ENCODE data around the gene LIPC. TPM values are rescaled to one million over a fixed set of nuclear protein-coding genes. Genes with fewer than 3 reads are reported as not detected.

The LIPC gene
- polyA plus RNA-seq, 1 donor (not counting 4 experiments of a cell fraction or from before 2014, with no cell fraction given), result not detected

- H3K4me2 ChIP-seq (ENCODE audit: control insufficient read depth, extremely low read depth, insufficient read depth, low read depth, low read length), result no peak overlapping the region
- H3K27me3 ChIP-seq (ENCODE audit: control insufficient read depth, extremely low read depth, insufficient read depth, low read length), result no peaks in the 10 kb centered on the region
- H2AFZ ChIP-seq (ENCODE audit: control insufficient read depth, low read length), result no peak overlapping the region
- H3K4me1 ChIP-seq (ENCODE audit: control insufficient read depth, extremely low read depth, insufficient read depth, low read length), result peaks cover 12% of the 10 kb centered on the region
- H3K9ac ChIP-seq (ENCODE audit: control insufficient read depth, extremely low read depth, insufficient read depth, low read length), result no peak overlapping the region
- no peaks in the 10 kb centered on the region for H4K20me1 ChIP-seq (ENCODE audit: control insufficient read depth, extremely low read depth, insufficient read depth, low read length)
- no peaks in the 10 kb centered on the region for H3K79me2 ChIP-seq (ENCODE audit: control insufficient read depth, insufficient read depth, low read length)
- no peak overlapping the region for H3K4me3 ChIP-seq (ENCODE audit: control insufficient read depth in 2 of 3, extremely low read depth in 1 of 3, insufficient read depth in 2 of 3, low read depth in 1 of 3, low read length in 3 of 3)
- DNase-seq (ENCODE audit: low read depth, low spot score) (no peak), FAIRE-seq (no peak)
- TF ChIP-seq EZH2 (IDR thresholded peaks at IDR 0.05; ENCODE audit: low read length), result no peak
- no peak for TF ChIP-seq CTCF (optimal IDR thresholded peaks at IDR 0.05 in 1 of 3, IDR thresholded peaks at IDR 0.05 in 1 of 3, conservative IDR thresholded peaks at IDR 0.05 in 1 of 3; ENCODE audit: extremely low read depth in 1 of 3, insufficient read depth in 2 of 3, low read length in 3 of 3)
- H3K9me3 ChIP-seq (ENCODE audit: control insufficient read depth, low read depth, low read length), result no peaks in the 10 kb centered on the region
- no peak overlapping the region for H3K27ac ChIP-seq (ENCODE audit: control insufficient read depth, insufficient read depth, low read length)
- no peaks in the 10 kb centered on the region for H3K36me3 ChIP-seq (ENCODE audit: control insufficient read depth in 2 of 2, extremely low read depth in 1 of 2, insufficient read depth in 2 of 2, low read length in 2 of 2)
- dilution Hi-C loops (cut with MboI; ENCODE audit: extremely low pct_ligation_motif_present, low sequenced_read_pairs), result no loop called here
- H3K9me1 ChIP-seq (ENCODE audit: control insufficient read depth, extremely low read depth, insufficient read depth, low read length), result no peaks in the 10 kb centered on the region
These were observed 27.1 kb upstream of the LIPC start for GRCh38 chr15:58404722-58405121.

GRCh38 chr15:58405865-58406264 is 25.9 kb upstream of the LIPC start:
- TF ChIP-seq CTCF (optimal IDR thresholded peaks at IDR 0.05 in 1 of 3, IDR thresholded peaks at IDR 0.05 in 1 of 3, conservative IDR thresholded peaks at IDR 0.05 in 1 of 3; ENCODE audit: extremely low read depth in 1 of 3, insufficient read depth in 2 of 3, low read length in 3 of 3) (no peak), EZH2 (IDR thresholded peaks at IDR 0.05; ENCODE audit: low read length) (no peak)
- FAIRE-seq, result no peak

More at GRCh38 chr15:58405865-58406264, 25.9 kb upstream of the LIPC start:
- Histone ChIP-seq H3K9ac (ENCODE audit: control insufficient read depth, extremely low read depth, insufficient read depth, low read length) (no peak overlapping the region), H3K4me2 (ENCODE audit: control insufficient read depth, extremely low read depth, insufficient read depth, low read depth, low read length) (no peak overlapping the region), H3K79me2 (ENCODE audit: control insufficient read depth, insufficient read depth, low read length) (no peaks in the 10 kb centered on the region), H4K20me1 (ENCODE audit: control insufficient read depth, extremely low read depth, insufficient read depth, low read length) (no peaks in the 10 kb centered on the region), H2AFZ (ENCODE audit: control insufficient read depth, low read length) (no peak overlapping the region), H3K4me1 (ENCODE audit: control insufficient read depth, extremely low read depth, insufficient read depth, low read length) (peaks cover 12% of the 10 kb centered on the region), H3K27ac (ENCODE audit: control insufficient read depth, insufficient read depth, low read length) (no peak overlapping the region), H3K27me3 (ENCODE audit: control insufficient read depth, extremely low read depth, insufficient read depth, low read length) (no peaks in the 10 kb centered on the region), H3K9me1 (ENCODE audit: control insufficient read depth, extremely low read depth, insufficient read depth, low read length) (no peaks in the 10 kb centered on the region), H3K4me3 (ENCODE audit: control insufficient read depth in 2 of 3, extremely low read depth in 1 of 3, insufficient read depth in 2 of 3, low read depth in 1 of 3, low read length in 3 of 3) (no peak overlapping the region), H3K36me3 (ENCODE audit: control insufficient read depth in 2 of 2, extremely low read depth in 1 of 2, insufficient read depth in 2 of 2, low read length in 2 of 2) (no peaks in the 10 kb centered on the region), H3K9me3 (ENCODE audit: control insufficient read depth, low read depth, low read length) (no peaks in the 10 kb centered on the region)
- no peak for DNase-seq (ENCODE audit: low read depth, low spot score)
- dilution Hi-C loops (cut with MboI; ENCODE audit: extremely low pct_ligation_motif_present, low sequenced_read_pairs), result no loop called here
